HG02623 (cell line): Measurements from ENCODE around the gene ANKRD63.

Experiments used
- ATAC-seq: cut with Tn5 transposase; IDR thresholded peaks from one replicate; pipeline ENCODE4 v1.9.1; 2021; ENCODE audit warnings: moderate library complexity; ENCODE audit not compliant: unreplicated experiment

Gene ANKRD63

DNA sequence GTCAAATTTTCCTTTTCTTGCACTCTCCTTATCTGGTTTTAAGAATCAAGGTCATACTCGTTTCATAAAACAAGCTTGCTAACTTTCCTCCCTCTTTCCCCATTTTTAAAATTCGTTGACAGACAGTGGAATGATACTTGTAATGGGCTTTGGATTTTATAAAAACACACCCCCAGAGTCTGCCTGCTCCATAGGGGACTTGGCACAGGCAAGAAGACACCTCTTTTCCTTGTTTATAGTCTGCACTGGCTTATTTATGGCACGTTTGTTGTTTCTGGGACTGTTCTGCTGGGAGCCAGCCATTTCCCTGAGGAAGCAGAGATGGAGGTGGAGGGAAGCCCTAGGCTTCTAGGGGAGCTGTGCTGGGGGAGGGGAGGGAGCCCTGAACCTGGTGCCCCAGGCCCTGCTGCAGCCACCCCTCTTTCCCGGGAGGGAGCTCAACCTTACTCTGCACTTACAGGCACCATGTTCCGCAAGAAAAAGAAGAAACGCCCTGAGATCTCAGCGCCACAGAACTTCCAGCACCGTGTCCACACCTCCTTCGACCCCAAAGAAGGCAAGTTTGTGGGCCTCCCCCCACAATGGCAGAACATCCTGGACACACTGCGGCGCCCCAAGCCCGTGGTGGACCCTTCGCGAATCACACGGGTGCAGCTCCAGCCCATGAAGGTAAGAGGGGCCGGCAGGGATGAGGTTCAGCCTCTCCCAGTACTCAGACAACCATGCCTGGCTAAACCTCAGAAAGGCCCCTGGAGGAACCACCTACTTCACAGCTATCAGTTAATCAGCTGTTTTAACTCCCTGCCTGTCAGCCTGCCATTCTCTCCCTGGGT is 18.3 kb downstream of the ANKRD63 start:
- ATAC-seq: no peak

DNA sequence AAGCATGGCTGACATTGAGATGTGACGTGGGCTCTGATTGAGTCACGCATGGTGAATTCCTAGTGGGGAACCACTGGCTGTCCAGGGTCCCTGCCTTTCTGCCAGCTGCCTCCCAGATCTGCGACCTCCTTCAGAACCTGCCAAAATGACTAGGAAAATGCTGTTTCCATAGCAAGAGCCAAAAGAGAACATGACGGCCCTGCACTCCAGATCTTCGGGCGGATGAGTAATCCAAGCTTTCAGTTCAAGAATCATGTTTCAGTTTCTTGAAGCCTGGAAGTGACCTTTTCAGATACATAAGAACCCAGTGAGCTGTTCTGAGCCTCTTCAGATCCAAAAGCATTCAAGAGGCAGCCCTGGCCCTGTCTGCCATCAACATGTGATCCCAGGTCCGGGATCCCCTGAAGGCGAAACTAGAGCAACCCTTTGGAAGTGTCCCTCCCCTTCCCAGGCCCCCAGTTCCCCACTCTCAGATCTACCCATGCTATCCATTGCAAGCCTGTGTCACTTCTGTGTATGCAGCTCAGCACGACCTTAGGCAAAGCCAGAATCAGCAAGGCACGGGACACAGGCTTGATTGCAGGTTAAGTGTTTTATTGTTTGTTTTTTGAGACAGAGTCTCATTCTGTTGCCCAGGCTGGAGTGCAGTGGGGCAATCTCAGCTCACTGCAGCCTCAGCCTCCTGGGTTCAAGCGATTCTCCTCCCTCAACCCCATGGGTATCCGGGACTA is 19.7 kb downstream of the ANKRD63 start:
- no peak for ATAC-seq

DNA sequence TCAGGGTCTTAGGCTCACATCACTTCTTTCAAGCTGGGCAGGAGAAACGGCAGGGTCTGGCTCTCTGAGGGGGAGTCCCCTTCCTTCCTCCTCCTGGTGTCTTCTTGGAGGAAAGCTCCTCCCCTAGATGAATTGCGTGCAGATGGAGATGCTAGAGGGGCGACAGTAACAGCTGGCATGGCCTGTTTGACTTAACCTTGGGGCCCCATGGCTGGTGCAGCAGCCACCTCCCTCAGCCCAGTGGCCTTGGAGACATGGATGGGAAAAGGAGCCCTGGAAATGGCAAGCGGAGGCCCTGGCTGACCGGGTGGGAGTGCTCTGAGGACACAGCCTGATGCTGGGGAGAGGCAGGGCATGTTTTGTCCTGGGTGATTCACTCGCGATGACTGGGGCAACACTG is 23.8 kb downstream of the ANKRD63 start:
- ATAC-seq: no peak

DNA sequence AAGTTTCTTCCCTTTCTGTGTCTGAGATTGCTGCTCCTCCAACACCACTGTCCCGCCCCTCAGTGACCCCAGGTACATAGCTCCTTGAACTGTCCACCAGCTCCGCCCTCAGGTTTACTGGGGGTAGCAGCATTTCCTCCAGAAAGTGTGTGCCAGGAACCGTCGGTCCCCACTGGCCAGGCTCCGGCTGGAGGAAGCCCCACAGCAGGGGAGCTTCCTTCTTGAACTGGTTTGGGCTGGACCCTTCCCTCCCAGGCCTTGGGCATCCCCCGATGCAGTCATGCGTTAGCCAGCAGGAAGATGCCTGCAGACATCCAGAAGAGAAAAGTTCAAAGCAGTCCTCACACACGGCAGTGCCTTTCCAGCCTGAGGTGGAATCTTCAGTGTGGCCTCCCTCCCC is 24.3 kb downstream of the ANKRD63 start:
- ATAC-seq: no peak

DNA sequence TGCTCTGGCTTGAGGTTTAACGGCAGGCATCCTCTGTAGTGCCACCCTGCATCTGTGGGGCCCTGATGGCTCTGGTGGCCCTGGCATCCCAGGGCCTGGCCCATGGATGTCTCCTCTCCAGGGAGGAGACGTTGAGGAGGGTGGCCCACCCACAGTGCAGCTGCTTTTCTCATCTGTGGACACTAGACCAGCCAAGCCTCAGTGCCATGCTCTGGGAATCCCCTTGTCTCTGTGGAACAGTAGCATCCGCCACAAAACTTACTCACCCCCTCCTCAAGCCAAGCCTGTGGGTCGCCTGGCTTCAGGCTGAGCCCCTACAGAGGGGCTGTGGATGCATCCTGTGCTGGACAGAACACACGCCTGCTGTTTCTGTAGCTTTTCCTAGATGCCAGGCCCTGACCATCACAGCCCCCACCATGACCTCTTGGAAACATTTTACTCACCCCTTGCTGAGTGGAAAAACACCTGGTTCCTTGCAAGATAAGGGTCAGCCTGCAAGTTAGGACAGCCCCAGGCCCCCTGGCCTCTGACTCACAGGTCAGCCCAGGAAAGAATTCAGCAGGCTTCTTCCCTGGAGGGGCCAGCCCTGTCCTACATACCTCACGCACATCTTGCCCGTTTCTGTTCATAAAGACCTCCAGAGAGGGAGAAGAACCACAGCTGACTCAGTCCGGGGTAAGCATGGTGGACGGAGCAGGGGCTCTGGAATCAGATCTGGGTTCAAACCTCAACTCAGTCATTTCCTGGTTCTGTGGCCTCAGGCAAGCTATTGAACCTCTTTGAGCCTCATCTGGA is 25.0 kb downstream of the ANKRD63 start:
- no peak for ATAC-seq

DNA sequence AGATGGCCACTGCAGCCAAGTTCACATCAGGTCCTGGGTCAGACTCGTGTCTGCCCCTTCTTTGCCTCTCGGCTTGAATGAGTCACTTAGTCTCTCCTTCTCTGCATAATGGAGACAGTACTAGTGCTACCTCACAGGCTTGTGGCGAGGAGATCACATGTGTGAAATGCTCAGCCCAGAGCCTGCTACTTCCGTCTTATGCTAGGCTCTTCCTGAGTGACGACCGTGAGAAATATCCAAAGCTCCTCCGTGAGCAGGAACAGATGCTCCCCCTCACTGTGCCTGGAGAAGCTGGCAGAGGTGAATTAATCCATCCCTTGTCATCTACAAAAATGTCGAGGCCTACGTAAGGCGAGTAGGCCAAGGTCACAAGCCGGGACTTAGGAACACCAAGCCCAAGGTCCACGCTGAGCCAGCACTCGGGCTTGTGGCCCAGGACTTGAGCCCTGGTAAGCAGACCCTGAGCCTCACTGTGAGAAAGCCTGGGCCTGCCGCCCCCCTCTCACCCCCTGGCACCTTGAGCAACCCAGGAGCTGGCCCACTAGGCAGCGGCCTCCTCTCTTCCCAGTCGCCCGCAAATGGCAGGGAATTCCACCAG is 26.1 kb downstream of the ANKRD63 start:
- no peak for ATAC-seq

DNA sequence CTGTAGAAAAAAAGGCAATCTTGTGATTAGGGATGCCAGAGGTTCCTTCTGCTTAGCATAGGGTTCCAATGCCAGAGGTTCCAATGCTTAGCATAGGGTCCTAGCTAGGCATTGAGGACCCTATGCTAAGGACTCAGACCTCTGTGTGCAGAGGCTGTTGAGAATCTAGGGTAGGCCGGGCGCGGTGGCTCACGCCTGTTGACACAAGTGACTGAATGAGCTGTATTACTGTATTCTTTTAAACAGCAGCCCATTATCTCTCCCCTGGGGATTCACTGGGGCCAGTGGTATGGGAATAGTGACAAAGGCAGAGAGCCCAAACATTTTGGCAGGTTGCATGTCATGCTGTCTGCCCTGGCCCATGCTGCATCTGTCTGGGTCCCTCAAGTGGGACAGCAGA is 27.8 kb downstream of the ANKRD63 start:
- ATAC-seq: no peak

DNA sequence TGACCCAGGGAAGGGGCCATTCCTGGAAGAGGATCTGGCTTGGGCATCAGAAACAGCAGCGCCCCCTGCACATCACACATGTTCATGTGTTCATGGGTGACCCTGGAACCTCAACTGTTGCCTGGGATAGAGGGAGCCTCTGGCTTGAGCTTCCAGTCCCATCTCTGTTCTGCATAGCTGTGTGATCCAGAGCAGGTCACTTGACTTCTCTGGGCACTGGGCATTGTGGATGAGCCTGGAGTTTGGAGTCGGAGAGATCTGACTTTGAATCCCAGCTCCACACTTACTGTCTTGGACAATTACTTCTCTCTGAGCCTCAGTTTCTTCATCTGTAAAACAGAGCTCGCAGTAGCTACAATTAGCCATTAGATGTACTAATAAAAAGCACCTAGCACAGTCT is 28.4 kb downstream of the ANKRD63 start:
- no peak for ATAC-seq

DNA sequence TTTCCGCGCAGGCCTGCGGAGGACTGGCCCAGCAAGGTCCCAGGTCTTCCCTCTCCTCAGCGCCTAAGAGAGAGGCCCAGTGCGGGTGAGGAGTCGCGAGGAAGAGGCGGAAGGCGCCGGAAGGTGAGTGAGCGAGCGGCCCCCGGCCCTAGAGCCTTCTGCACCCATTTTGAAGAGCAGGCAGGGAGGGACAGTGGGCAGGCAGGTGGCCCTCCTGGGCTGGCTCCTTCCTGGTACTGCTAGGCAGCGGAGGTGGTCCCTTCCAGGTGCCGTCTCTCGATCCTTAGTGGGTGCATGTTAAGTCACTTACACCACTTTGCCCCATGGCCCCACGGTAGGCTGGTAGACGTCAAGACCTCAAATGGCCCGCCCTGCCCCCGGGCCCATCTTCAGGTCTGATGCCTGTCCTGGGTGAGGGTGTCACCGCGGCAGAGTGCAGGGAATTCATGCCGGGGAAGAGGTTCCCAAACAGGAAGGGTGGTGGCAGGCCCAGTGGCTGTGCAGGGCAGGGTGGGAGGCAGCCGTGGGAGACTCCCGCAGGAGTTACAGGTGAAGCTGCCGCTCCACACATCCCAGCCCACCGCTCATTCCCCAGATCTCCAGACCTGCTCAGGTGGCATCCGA is 29.6 kb downstream of the ANKRD63 start:
- no peak for ATAC-seq

DNA sequence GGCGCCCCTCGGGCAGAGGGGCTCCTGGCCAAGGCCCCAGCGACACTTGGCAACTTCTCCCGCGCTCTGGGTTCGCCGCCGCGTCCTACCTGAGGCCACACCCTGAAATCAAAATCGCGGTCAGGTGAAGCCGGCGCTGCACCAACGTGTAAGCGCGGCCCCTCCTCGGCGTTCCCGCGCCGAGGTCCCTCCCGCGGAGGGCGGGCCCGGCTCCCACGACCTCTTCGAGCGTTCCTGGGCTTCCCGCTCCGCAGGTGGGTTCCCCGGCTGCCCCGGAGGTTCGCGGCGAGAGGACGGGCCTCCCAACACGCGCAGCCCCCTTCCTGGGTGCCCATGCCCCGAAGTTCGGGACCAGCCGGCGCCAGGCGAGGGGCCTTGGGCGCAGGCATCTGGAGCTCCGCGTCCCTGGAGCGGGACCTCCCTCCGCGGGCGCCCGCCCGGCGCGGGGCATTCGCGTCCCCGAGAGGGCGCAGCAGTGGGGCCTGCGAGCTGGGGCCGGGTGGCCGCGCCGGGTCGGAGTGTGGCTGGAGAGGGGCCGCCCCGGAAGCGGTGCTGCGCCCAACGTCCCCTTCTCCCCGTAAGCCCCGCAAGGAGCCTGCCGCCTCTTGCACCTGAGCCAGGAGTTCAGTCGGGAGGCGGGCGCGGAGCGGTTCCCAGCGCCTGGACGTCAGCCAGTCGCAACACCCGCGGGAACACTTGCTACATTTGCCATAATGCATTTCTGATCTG is 30.3 kb downstream of the ANKRD63 start:
- ATAC-seq: no peak

DNA sequence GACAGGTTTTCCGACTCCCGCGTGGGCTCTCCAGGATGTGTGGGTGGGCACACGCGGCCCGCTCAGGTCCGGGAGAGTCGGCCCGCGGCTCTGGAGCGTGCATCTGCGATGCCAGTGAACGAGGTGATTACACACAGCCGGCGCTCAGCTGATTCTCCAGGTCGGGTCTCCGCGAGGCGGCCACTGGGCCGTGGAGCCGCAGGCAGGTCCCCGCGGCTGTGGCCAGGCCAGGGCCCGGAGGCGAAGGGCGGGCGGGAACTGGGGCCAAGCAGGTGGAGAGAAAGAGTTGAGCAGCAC is 30.8 kb downstream of the ANKRD63 start:
- ATAC-seq: no peak

DNA sequence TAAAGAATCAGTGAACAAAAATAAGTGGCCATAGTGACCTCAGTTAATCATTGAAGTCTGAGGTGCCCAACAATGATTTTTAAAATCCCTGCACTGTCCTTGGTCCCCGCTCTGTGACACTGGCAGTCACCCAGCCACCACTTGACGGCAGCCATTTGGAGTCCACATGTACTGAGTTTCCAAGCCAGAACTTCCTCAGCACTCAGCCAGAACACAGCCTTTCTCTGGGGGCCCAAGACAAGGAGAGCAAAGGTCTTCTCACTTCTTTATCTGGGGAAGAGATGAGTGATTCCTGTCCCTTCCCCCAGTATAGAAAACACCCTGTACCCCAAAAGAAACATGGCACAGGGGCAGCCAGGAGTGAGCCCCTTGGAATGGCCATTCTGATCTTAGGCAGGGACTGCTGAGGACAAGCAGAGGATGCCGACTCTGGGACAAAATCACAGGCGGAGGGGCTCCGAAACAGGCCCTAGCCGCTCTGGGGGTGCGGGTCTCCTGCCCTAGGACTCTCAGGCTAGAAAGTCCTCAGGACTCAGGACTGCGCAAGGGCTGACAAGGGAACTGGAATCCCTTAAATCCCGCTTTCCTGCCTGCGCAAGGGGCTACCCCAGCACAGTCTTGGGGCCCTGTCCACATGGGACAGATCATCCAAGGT is 31.3 kb downstream of the ANKRD63 start:
- no peak for ATAC-seq

DNA sequence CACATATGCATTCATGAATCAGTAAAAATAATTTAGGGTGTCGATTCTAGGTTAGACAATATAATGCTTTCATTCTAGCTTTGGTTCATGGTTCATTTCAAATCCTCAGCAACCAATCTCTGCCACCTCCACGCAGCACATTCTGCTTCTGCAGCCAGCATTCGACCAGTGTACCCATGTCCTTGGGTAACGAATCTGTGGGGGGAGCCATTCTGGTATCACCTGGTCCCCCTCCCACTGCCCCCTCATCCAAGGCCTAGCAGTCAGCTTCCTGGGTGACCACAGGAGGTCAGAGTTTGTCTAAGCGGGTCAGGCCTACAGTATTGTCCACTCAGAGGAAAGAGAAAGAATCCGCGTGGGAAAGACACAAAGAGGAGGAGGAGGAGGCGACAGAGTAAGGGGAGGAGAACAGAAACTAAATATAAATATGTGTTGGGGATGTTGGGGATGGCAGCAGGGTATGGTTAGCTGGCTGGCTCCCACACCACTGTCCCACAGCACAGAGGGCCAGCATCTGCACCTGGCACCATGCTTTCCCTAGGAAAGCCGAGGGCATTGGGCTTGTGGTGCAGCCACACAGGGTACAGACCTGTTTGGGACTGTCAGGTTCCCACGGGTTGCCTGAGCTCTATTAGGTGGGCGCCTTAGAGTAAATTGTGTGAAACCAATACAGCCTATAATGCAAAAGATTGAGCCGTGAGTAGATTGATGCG is 31.9 kb downstream of the ANKRD63 start:
- no peak for ATAC-seq

DNA sequence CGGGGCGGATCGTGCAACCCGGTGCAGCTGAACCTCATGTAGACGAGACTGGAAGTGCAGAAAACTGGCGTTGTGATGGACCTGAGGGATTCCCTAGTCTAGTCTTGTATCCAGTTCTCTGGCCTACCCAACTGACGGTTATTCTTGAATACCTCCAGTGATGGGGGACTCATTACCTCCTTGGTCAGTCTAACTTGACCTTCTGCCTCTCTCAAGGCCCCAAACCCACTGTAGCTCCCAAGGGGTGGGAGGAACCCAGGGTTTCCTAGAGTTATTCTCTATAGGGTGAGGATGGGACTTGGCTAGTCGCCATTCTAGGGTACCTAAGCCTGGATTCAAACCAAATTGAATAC is 32.6 kb downstream of the ANKRD63 start:
- no peak for ATAC-seq

DNA sequence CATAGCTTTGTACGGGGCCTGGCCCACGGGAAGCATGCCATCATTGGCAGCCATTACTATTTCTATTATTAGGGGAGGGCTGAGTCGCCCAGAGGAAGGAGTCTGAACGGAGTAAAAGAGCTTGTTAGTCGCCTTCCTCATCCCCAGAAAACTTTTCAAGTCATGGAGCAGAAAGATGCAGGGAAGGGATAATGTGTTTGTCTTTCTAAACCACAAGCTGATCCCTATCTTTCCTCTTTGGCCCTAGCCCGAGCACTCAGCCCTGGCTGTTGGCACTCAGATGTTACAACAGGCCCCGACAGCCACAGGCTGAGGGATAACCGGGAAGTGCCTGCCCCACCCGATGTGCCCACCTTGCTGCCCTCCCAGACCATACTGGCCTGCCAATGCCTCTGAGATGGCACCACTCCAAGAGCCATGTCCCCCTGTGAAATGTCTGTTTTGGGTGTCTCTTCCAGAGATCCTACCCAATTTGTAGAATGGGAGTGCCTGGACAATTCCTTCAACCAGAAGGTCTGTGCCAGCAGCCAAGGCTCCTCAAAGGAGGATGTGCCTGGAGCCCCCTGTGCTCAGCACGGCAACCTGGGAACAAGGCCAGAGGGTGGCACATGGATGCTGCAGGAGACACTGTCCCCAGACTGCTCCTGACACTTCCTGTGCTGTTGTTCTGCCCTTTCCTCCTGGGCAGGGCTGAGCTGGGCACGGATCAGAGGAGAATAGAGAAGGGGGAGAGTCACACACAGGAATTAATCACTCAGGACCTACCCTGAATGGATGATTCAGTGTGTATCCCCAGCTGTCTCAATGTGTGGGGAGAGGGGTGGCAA is 33.2 kb downstream of the ANKRD63 start:
- ATAC-seq: no peak

DNA sequence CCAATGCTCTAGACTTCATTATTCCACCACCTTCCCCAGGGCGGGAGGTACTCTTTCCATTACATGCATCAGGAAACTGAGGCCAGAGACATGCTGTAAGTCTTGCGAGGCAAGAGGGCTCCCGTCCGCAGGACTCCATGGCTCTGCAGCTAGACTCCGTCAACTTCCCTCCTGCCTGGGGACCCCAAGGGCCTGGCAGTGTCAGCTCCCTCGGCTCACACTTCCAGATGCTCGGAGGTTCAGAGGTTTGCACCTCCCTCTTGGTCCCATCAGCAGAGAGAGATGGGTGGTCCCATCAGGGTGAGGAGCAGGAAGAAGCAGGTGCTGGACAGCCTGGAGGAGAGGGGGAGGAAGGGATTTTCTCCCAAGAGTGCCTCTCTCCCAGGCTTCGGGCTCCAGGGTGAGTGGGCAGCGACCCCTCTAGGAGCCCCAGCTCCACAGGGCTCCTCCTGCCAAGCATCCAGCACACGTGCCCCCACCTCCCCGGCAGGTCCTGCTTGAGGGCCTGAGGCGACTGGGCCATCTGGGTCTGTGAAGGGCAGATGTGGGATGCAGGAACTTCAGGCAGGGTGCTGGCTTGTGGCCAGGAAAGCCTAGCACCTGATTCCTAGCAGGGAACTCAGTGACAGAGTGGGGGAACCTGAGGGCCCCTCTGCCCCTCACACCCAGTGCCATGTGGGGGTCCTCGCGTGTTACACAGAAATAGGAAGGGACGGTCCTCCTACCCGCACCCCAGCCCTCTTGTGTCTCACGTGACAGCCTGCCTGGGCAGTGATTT is 34.7 kb downstream of the ANKRD63 start:
- ATAC-seq: no peak

DNA sequence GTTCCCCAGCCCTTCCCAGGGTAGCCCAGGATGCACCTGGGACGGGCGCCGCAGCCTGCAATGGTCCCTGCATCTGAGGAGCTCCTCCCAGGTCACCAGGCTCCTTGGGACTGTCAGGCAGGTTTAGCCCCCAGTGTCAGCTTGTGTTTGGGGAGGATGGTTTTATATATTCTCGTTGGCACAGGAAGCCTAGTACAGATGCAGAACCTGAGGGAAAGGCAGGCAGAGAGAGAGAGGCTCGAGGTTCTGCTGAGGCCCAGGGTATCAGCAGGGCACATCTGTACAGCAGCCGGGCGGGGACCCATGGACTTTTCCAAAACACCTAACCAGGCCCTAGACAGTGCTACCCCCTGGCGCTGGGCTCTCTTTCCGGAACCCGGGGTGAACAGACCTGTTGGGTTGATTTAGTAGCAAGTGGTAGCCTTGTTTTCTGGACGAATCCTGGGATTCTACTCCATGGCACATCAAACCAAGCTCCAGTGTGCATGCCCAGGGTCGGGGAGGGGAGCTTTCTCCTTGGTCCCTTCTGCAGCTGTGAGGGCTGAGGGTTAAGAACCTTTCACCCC is 35.4 kb downstream of the ANKRD63 start:
- ATAC-seq: no peak
